Epithelial cell of prostate (primary cell): ENCODE data around the gene UBE2L5.
A peak's percentile ranks its signal among the peaks of the same experiment; 100 is the strongest.

Experiments
- DNase-seq: peaks from one replicate; pipeline ENCODE4 v3.0.0-alpha.2; 2011; ENCODE audit warnings: low read depth, low spot score
- H3K27ac ChIP-seq: fragments of 450-650 bp; 2 replicates; pipeline ENCODE4 v1.5.1; 2017; ENCODE audit warnings: mild to moderate bottlenecking

Gene UBE2L5

GRCh38 chr13:30465343-30465592 lies 43.0 kb downstream of the UBE2L5 start:
- H3K27ac ChIP-seq = peak overlapping the region; percentile 95
- no peak for DNase-seq

- DNase-seq = peak; percentile 94
- H3K27ac ChIP-seq = peak within 1 kb of the TSS; percentile 95
These were observed 43.5 kb downstream of the UBE2L5 start, which contains the start of gene HMGB1 for GRCh38 chr13:30465593-30466357. Gene HMGB1, minus strand, starts transcription at chr13:30465936. Its CDS starts 2,256 bp downstream, at chr13:30463680.

- no peak overlapping the region for H3K27ac ChIP-seq
- DNase-seq = no peak
These were observed 44.0 kb downstream of the UBE2L5 start for GRCh38 chr13:30466358-30466714.

GRCh38 chr13:30466841-30467252 lies 44.6 kb downstream of the UBE2L5 start:
- H3K27ac ChIP-seq = no peak overlapping the region
- no peak for DNase-seq

- no peak for DNase-seq
- H3K27ac ChIP-seq = no peak overlapping the region
These were observed 51.4 kb downstream of the UBE2L5 start for GRCh38 chr13:30473675-30474074.

GRCh38 chr13:30477346-30478195 lies 55.3 kb downstream of the UBE2L5 start:
- DNase-seq = no peak
- H3K27ac ChIP-seq = no peak overlapping the region
